ENCODE results near the gene DIS3L2.
A peak's percentile ranks its signal among the peaks of the same experiment; 100 is the strongest.

The DIS3L2 gene

GRCh38 chr2:232023426-232023825 lies 61.9 kb downstream of the DIS3L2 start:
- TF ChIP-seq, protein P1, sequence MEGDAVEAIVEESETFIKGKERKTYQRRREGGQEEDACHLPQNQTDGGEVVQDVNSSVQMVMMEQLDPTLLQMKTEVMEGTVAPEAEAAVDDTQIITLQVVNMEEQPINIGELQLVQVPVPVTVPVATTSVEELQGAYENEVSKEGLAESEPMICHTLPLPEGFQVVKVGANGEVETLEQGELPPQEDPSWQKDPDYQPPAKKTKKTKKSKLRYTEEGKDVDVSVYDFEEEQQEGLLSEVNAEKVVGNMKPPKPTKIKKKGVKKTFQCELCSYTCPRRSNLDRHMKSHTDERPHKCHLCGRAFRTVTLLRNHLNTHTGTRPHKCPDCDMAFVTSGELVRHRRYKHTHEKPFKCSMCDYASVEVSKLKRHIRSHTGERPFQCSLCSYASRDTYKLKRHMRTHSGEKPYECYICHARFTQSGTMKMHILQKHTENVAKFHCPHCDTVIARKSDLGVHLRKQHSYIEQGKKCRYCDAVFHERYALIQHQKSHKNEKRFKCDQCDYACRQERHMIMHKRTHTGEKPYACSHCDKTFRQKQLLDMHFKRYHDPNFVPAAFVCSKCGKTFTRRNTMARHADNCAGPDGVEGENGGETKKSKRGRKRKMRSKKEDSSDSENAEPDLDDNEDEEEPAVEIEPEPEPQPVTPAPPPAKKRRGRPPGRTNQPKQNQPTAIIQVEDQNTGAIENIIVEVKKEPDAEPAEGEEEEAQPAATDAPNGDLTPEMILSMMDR (IDR thresholded peaks at IDR 0.05; ENCODE audit: low read length, missing control alignments) = no peak
- no peak overlapping the region for H3K4me3 ChIP-seq (replicated peaks; ENCODE audit: low read depth, low read length)
- DNase-seq (ENCODE audit: low read depth) = no peak

DNA sequence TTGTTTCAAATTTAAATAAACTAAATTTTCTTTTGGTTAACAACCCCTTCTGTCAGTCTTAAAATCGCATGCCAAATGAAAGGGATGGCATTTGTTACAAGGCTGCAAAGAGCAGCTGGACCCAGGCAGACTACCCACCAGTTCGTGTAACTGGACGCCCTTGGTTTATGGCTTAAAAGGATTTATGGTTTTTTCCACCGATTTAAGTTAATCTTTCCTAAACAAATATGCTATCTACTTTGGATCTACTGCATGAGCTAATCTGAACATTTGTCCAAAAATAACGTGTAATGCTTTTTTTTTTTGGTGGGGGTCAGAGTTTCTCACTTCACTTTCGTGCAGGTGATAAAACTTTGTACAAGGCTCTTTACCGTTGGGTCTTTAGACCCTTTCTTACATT lies 62.9 kb downstream of the DIS3L2 start:
- no peak overlapping the region for H3K4me3 ChIP-seq (replicated peaks; ENCODE audit: low read depth, low read length)
- TF ChIP-seq, protein P1 (IDR thresholded peaks at IDR 0.05; ENCODE audit: low read length, missing control alignments) = no peak
- DNase-seq (ENCODE audit: low read depth) = no peak

DNA sequence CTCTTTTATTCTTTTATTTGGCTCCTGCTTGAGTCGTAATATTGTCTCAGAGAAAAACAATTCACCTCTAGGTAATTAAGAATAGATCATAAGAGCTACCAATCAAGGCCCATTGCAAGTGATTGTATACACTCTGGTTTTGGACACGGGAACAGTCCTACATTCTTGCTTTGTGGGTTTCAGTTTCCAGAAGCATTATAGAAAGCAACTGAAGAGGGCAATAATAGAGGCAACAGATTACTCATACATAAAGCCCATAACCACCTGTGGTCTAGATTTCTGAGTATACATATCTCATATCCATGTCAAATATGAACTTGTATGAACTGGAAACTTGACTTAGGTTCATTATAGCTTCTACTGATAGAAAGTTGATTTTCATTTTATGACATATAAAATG lies 65.4 kb downstream of the DIS3L2 start:
- TF ChIP-seq, protein P1 (IDR thresholded peaks at IDR 0.05; ENCODE audit: low read length, missing control alignments) = no peak
- H3K4me3 ChIP-seq (replicated peaks; ENCODE audit: low read depth, low read length) = no peak overlapping the region
- no peak for DNase-seq (ENCODE audit: low read depth)

GRCh38 chr2:232027530-232027929 lies 66.0 kb downstream of the DIS3L2 start:
- TF ChIP-seq, protein P1 (IDR thresholded peaks at IDR 0.05; ENCODE audit: low read length, missing control alignments) = no peak

GRCh38 chr2:232028071-232028470 lies 66.6 kb downstream of the DIS3L2 start:
- TF ChIP-seq, protein P1 (IDR thresholded peaks at IDR 0.05; ENCODE audit: low read length, missing control alignments) = no peak
- no peak for DNase-seq (ENCODE audit: low read depth)
- no peak overlapping the region for H3K4me3 ChIP-seq (replicated peaks; ENCODE audit: low read depth, low read length)

More at GRCh38 chr2:232027530-232027929, 66.0 kb downstream of the DIS3L2 start:
- DNase-seq (ENCODE audit: low read depth) = no peak
- no peak overlapping the region for H3K4me3 ChIP-seq (replicated peaks; ENCODE audit: low read depth, low read length)

- H3K4me3 ChIP-seq (replicated peaks; ENCODE audit: low read depth, low read length) = no peak overlapping the region
- TF ChIP-seq, protein P1 (IDR thresholded peaks at IDR 0.05; ENCODE audit: low read length, missing control alignments) = no peak
- DNase-seq (ENCODE audit: low read depth) = peak; percentile 58
These were observed 67.1 kb downstream of the DIS3L2 start for GRCh38 chr2:232028631-232029030.

GRCh38 chr2:232029346-232029745 lies 67.8 kb downstream of the DIS3L2 start:
- no peak for DNase-seq (ENCODE audit: low read depth)
- no peak overlapping the region for H3K4me3 ChIP-seq (replicated peaks; ENCODE audit: low read depth, low read length)
- TF ChIP-seq, protein P1 (IDR thresholded peaks at IDR 0.05; ENCODE audit: low read length, missing control alignments) = no peak
